GM18873 (cell line): ENCODE results near the gene FANK1.

Experiments used
- ATAC-seq: cut with Tn5 transposase; IDR thresholded peaks from one replicate; pipeline ENCODE4 v1.9.1; 2021; ENCODE audit warnings: mild to moderate bottlenecking, moderate library complexity, moderate number of reproducible peaks; ENCODE audit not compliant: unreplicated experiment, low FRiP score

FANK1 gene

GRCh38 chr10:126057494-126057893 is 161.1 kb downstream of the FANK1 start:
- ATAC-seq: no peak

GRCh38 chr10:126058104-126058503 is 161.7 kb downstream of the FANK1 start:
- no peak for ATAC-seq

- no peak for ATAC-seq
Observed at GRCh38 chr10:126058507-126058906, 162.1 kb downstream of the FANK1 start.
